Colonic mucosa (tissue), 4 donors: ENCODE results near the gene HOXC12. TPM values are rescaled to one million over a fixed set of nuclear protein-coding genes. Genes with fewer than 3 reads are reported as not detected.

ENCODE experiments used
- DNase-seq: peaks from one replicate; pipeline ENCODE4 v3.0.0-alpha.2; 2020
- H3K27ac ChIP-seq: fragments of 200-600 bp; one replicate; pipeline ENCODE4 v1.8.0; 2021
- H3K27me3 ChIP-seq: fragments of 200-600 bp; one replicate; pipeline ENCODE4 v1.8.0; 2021
- H3K36me3 ChIP-seq: fragments of 200-600 bp; one replicate; pipeline ENCODE4 v1.8.0; 2021
- H3K4me1 ChIP-seq: fragments of 200-600 bp; one replicate; pipeline ENCODE4 v1.8.0; 2021; ENCODE audit warnings: mild to moderate bottlenecking
- H3K4me3 ChIP-seq: fragments of 200-600 bp; one replicate; pipeline ENCODE4 v1.8.0; 2021
- H3K9ac ChIP-seq, 2 donors: one replicate each; pipeline ENCODE4 v1.7.0; 2013; ENCODE audit warnings: control low read depth in 2 of 2, low read depth in 2 of 2, low read length in 2 of 2
- H3K9me3 ChIP-seq: fragments of 200-600 bp; one replicate; pipeline ENCODE4 v1.8.0; 2021
- CTCF ChIP-seq: fragments of 200-600 bp; IDR thresholded peaks from one replicate; pipeline ENCODE4 v1.8.0; 2022; ENCODE audit warnings: antibody characterized with exemption, mild to moderate bottlenecking
- intact Hi-C: fragments of 100-400 bp; cut with DNase I; formaldehyde crosslinking; loops from one replicate; pipeline ENCODE4 v1.14.1; 2022
- total RNA-seq, 2 donors: library from RNA; stranded (reverse); fragmentation: NEBNext Ultra II Directional in 1 of 2; extraction: Animal tissue kit (Norgen Biotek cat#: 25700) in 1 of 2; gene quantifications; one replicate each; pipeline ENCODE4 v1.2.1, GENCODE V29; 2021
- donor health status: healthy.
- donor health status: DM: no; HTN: no; CAD: no.
- donor health status: DM: no; HTN: no; CAD: no.

The HOXC12 gene
- total RNA-seq, 2 donors from 2014 or later: not detected

DNA sequence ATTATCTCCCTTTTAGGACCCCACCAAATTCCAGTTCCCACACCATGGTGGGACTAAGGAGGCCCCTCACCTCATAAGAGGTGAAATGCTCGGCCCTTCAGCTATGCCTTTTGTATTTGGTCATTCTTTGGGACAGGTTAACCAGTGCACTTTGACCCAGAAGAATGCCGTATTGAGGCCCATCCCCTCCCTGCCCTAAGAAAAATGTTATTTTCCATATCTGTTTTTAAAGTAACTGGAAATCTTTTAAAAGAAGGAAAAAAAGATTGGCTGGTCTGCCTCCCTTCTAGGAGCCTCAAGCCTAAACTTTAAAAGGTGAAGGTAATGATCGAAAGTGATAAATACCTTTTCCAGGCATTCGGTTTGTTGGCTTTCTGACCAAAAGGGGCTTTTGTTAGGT, 21.8 kb upstream of the HOXC12 start:
- intact Hi-C loops: no loop called here
- no peak overlapping the region for H3K4me3 ChIP-seq
- TF ChIP-seq CTCF: no peak
- no peak overlapping the region for H3K27ac ChIP-seq
- no peaks in the 10 kb centered on the region for H3K36me3 ChIP-seq
- peaks cover 99% of the 10 kb centered on the region for H3K27me3 ChIP-seq
- H3K9me3 ChIP-seq: no peaks in the 10 kb centered on the region
- H3K9ac ChIP-seq: no peak overlapping the region
- no peaks in the 10 kb centered on the region for H3K4me1 ChIP-seq
- DNase-seq: no peak

DNA sequence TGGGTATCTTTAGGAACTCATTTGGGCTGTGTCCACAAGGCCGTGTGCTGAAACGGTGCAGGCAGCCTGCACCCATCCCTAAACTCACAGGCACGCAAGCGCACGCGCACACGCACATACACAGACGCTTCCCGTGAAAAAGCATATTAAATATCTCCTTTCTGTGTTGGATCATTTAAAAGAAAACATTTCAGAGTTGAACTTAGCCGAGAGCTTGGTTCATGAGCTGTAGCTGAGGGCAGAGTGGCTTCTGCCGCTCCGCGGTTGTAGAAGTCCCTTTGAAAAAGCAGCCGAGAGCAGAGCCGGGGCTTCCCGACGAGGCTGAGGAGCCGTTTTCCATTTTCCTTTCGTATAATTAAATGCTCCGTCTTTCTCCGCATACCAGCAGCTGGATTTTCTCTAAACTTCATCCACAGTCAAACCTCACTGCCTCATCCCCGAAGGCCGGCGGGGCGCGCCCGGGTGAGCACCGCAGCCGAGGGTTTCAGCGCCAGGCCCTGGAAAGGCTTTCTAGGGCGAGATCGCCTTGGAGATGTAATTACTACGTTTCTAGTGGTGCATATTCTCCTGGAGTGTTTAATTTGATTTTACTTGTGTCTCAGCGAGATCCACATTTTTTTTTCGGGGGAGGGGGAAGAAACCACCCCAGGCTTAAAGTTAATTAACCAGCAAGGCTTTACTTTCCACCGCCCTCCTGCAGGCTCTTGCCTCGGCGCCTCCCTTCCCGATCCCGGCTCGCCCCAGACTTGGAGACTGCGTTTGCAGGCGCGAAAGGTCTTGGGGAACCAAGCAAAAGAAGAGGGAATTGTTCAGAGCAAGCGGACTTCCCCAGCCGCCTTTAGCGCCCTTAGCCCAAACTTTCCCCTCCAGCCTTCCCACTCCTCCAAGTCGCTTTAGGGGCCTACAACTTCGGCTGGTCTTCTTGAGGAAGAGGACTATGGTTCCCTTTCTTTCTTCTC, 19.0 kb upstream of the HOXC12 start:
- no peak for DNase-seq
- H3K27ac ChIP-seq: no peak overlapping the region
- no peaks in the 10 kb centered on the region for H3K36me3 ChIP-seq
- no peak overlapping the region for H3K9ac ChIP-seq
- TF ChIP-seq CTCF: no peak
- no peak overlapping the region for H3K4me3 ChIP-seq
- intact Hi-C loops: no loop called here
- no peaks in the 10 kb centered on the region for H3K9me3 ChIP-seq
- H3K4me1 ChIP-seq: no peaks in the 10 kb centered on the region
- peaks cover 97% of the 10 kb centered on the region for H3K27me3 ChIP-seq

DNA sequence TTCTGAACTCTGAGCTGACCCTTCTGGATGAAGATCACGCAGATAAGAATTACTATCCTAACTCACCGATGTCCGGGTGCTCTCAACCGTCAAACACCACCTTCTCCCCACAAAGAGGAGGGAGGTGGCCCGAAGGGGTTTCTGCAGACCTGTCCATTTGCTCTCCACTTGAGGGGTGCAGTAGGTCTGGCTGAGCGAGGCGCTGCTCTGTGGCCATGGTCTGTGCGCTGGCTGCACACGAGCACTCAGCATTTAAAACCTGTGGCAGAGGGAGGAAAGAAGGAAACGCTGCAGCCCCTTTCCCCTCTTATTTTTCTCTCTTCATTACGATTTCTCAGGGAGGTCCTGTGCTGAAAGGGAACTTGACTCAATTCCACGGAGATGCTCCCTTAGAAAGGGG, 17.6 kb upstream of the HOXC12 start:
- H3K4me3 ChIP-seq: no peak overlapping the region
- intact Hi-C loops: no loop called here
- no peaks in the 10 kb centered on the region for H3K9me3 ChIP-seq
- no peaks in the 10 kb centered on the region for H3K4me1 ChIP-seq
- DNase-seq: no peak
- no peak for TF ChIP-seq CTCF
- peaks cover 88% of the 10 kb centered on the region for H3K27me3 ChIP-seq
- H3K9ac ChIP-seq: no peak overlapping the region
- no peaks in the 10 kb centered on the region for H3K36me3 ChIP-seq
- H3K27ac ChIP-seq: no peak overlapping the region

- intact Hi-C loops: no loop called here
- peaks cover 87% of the 10 kb centered on the region for H3K27me3 ChIP-seq
- H3K4me3 ChIP-seq: no peak overlapping the region
- DNase-seq: no peak
- no peaks in the 10 kb centered on the region for H3K4me1 ChIP-seq
- H3K36me3 ChIP-seq: no peaks in the 10 kb centered on the region
- H3K27ac ChIP-seq: no peak overlapping the region
- H3K9me3 ChIP-seq: no peaks in the 10 kb centered on the region
- no peak overlapping the region for H3K9ac ChIP-seq
- no peak for TF ChIP-seq CTCF
Observed at GRCh38 chr12:53937596-53938325, 16.9 kb upstream of the HOXC12 start.

DNA sequence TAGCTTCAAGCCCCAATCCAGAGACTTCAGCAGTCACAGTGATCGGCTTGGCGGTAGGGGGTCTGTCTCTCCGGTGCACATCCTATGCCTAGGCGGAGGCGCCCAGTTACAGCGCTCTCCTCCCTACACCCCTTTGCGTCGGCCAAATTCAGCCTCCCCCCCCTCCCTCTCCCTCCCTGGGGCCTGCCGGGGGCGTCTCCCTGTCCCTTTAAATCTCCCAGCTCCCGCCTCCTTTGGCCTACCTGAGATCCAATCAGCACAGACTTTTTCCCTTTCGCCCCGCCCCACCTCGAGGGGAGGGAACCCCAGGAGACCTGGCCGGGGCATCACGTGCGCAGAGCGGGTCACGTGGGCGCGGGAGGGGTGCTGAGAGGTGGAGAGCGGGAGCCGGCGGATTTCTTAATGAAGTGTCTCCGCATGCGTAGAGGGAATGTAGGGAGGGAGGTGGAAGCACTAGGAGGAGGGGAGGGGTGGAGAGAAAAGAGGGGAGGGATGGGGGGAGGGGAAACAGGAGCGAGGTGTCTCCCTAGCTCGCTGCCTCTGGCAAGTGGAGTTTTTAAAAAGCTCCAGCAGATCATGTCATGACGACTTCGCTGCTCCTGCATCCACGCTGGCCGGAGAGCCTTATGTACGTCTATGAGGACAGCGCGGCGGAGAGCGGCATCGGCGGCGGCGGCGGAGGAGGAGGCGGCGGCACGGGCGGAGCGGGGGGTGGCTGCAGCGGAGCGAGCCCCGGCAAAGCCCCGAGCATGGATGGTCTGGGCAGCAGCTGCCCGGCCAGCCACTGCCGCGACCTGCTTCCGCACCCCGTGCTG, 16.2 kb upstream of the HOXC12 start, which contains the start of gene HOXC13:
TSS of gene HOXC13 (plus strand) at position 506 of the 815 bp plus-strand sequence. CDS start at position 582, 76 bp downstream.
- Histone ChIP-seq H3K4me1 (no peaks in the 10 kb centered on the region), H3K36me3 (no peaks in the 10 kb centered on the region), H3K9ac (no peak within 1 kb of the TSS), H3K9me3 (no peaks in the 10 kb centered on the region), H3K27ac (no peak within 1 kb of the TSS), H3K27me3 (peaks cover 87% of the 10 kb centered on the region), H3K4me3 (no peak within 1 kb of the TSS)
- TF ChIP-seq CTCF: no peak
- intact Hi-C loops: no loop called here
- peak; percentile 38 for DNase-seq
